Colonic mucosa (tissue), 4 donors: ENCODE data around the gene ARAF. TPM values are rescaled to one million over a fixed set of nuclear protein-coding genes. Genes with fewer than 3 reads are reported as not detected.
"Not testable (repeated sequence)": the region's sequence is repeated elsewhere in the genome, so short reads cannot be mapped to it uniquely, and the experiment has no call there.

Experiments
- DNase-seq: peaks from one replicate; pipeline ENCODE4 v3.0.0-alpha.2; 2020
- H3K27ac ChIP-seq: fragments of 200-600 bp; one replicate; pipeline ENCODE4 v1.8.0; 2021
- H3K27me3 ChIP-seq: fragments of 200-600 bp; one replicate; pipeline ENCODE4 v1.8.0; 2021
- H3K36me3 ChIP-seq: fragments of 200-600 bp; one replicate; pipeline ENCODE4 v1.8.0; 2021
- H3K4me1 ChIP-seq: fragments of 200-600 bp; one replicate; pipeline ENCODE4 v1.8.0; 2021; ENCODE audit warnings: mild to moderate bottlenecking
- H3K4me3 ChIP-seq: fragments of 200-600 bp; one replicate; pipeline ENCODE4 v1.8.0; 2021
- H3K9ac ChIP-seq, 2 donors: one replicate each; pipeline ENCODE4 v1.7.0; 2013; ENCODE audit warnings: control low read depth in 2 of 2, low read depth in 2 of 2, low read length in 2 of 2
- H3K9me3 ChIP-seq: fragments of 200-600 bp; one replicate; pipeline ENCODE4 v1.8.0; 2021
- CTCF ChIP-seq: fragments of 200-600 bp; IDR thresholded peaks from one replicate; pipeline ENCODE4 v1.8.0; 2022; ENCODE audit warnings: antibody characterized with exemption, mild to moderate bottlenecking
- intact Hi-C: fragments of 100-400 bp; cut with DNase I; formaldehyde crosslinking; loops from one replicate; pipeline ENCODE4 v1.14.1; 2022
- total RNA-seq, 2 donors: library from RNA; stranded (reverse); fragmentation: NEBNext Ultra II Directional in 1 of 2; extraction: Animal tissue kit (Norgen Biotek cat#: 25700) in 1 of 2; gene quantifications; one replicate each; pipeline ENCODE4 v1.2.1, GENCODE V29; 2021
- donor health status: healthy.
- donor health status: DM: no; HTN: no; CAD: no.
- donor health status: DM: no; HTN: no; CAD: no.

Gene ARAF
- total RNA-seq: 10 to 100 TPM; 94.8 to 95.2 TPM

- DNase-seq: peak; percentile 98
- Histone ChIP-seq H3K4me3 (peak within 1 kb of the TSS; percentile 41), H3K9me3 (no peaks in the 10 kb centered on the region), H3K36me3 (no peaks in the 10 kb centered on the region), H3K9ac (peak within 1 kb of the TSS; percentile 44 to 58), H3K27me3 (no peaks in the 10 kb centered on the region), H3K4me1 (no peaks in the 10 kb centered on the region), H3K27ac (peak within 1 kb of the TSS; percentile 86)
- no peak for TF ChIP-seq CTCF
- intact Hi-C loops: no loop called here
Observed at GRCh38 chrX:47560934-47561658, at the start of gene ARAF. Gene ARAF (plus strand): TSS chrX:47561205. CDS start chrX:47562968, 1,763 bp downstream.

DNA sequence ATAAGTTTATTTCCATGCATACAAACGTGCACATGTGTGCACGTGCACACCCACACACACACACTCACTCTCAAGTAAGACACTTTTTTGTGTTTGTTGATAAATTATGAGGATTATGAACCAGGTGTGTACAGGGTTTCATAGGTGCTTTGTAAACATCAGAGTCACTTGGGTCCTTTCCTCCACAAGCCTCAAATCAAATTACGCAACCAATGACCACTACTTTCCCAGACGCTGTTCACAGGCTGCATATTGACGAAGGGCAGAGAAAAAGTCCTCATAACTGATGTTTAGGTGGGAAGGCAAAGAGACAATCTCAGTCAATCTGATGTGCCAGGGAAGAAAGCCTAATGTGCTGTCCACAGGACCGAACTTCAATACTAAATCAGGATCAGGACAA lies 48.6 kb upstream of the ARAF start:
- H3K9me3 ChIP-seq, H3K36me3 ChIP-seq, H3K27ac ChIP-seq, intact Hi-C loops, H3K27me3 ChIP-seq, H3K4me1 ChIP-seq, DNase-seq, H3K9ac ChIP-seq, H3K4me3 ChIP-seq: not testable (repeated sequence)

DNA sequence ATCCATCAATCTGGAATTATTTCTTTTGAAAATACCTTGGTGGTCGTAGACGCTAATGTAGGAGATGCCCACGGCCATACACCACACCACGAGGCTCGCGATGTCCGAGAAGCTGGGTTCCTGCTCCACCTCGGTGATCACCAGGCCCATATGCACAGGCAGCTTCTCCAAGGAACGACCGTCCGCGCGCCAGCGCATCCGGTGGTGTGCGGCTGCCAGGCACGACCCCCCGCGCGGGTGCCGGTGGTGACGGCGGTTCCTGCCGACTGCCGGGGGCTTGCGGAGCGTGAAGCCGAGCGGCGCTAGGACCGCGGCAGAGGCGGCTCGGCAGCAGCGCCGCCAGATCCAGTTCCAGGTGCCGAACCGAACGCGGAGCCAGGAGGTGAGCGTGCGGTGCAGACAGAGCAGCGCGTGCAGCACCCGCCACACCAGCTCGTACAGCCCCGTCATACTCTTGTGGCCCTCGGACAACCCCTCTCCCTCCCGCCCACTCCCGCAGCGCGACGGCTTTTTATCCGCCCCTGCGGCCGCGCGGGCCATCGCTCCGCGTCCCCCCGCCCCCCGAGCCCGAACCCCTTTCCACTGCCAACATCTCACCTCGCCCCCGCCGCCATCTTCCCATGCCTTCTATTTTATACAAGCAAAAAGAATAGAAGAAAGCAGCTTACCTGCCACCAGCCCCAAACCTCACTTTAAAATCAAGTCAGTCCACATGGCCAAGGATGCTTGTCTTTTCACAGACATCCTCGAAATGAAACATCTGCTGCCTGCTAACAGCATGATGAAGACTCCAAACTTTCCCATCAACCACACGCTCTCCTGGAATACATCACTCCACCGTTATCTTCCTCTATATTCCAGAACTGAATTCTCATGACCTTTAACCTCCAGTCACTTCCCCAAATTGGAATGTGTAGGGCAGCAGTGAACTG lies 47.7 kb upstream of the ARAF start:
- H3K4me1 ChIP-seq, H3K27ac ChIP-seq, H3K9ac ChIP-seq, H3K9me3 ChIP-seq, intact Hi-C loops, DNase-seq, H3K27me3 ChIP-seq, H3K36me3 ChIP-seq: not testable (repeated sequence)
- H3K4me3 ChIP-seq: peak overlapping the region; percentile 11

DNA sequence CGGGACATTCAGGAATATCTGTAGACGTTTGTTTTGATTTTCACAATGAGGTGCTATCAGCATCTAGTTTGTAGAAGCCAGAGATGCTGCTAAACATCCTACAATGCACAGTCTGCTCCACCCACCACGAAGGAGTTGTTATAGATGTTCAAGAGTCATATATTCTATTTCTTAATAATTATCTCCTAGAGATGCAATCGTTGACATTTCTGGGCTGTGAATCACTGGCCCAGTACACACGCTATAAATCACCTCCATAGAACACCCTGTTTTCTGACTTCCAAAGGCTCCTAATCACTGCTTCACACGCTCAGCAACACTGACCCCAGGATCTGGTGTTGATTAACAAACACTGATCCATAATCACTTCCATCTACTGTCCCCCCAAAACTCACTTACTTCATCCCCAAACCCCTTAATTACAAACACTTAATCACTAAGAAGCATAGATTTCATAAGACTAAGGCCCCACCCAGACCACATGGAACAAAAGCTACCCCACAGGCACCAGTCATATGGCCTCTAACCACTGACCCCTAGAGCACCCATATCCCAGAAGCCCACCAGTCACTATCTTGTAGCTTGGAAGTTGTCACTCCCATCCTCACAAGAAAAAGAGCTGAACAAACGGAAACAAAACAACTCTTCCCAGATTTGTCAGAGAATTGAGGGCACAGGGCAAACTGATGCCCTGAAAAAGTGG lies 46.3 kb upstream of the ARAF start:
- H3K9me3 ChIP-seq: no peaks in the 10 kb centered on the region
- no peaks in the 10 kb centered on the region for H3K27me3 ChIP-seq
- TF ChIP-seq CTCF: no peak
- no peak overlapping the region for H3K4me3 ChIP-seq
- intact Hi-C loops: no loop called here
- H3K27ac ChIP-seq: no peak overlapping the region
- H3K36me3 ChIP-seq: no peaks in the 10 kb centered on the region
- DNase-seq: no peak
- no peaks in the 10 kb centered on the region for H3K4me1 ChIP-seq
- no peak overlapping the region for H3K9ac ChIP-seq

DNA sequence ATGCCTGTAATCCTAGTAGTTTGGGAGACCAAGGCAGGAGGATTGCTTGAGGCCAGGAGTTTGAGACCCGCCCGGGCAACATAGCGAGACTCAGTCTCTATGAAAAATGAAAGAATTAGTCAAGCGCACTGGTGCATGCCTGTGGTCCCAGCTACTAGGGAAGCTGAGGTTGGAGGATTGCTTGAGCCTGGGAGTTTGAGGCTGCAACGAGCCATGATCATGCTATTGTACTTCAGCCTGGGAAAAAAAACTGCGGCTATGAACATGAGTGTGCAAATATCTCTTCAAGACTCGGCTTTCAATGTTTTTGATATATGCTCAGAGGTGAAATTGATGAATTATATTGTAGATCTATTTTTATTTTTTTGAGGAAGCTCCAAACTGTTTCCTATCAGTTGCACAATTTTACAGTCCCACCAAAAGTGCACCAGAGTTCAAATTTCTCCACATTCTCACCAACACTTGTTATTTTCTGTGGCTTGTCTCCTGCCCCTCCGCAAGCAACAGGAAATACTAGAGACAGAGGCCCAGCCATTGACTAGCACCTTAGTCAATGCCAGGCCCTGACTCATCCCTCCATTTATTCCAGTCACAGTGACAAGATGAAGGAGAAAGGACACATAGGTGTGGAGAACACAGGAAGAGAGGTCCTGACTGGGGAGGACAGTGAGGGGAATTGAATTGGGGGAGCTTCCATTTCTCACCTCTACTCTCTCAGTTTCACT lies 44.9 kb upstream of the ARAF start:
- Histone ChIP-seq H3K4me1 (no peaks in the 10 kb centered on the region), H3K9ac (no peak overlapping the region), H3K9me3 (no peaks in the 10 kb centered on the region), H3K36me3 (no peaks in the 10 kb centered on the region), H3K4me3 (no peak overlapping the region), H3K27me3 (no peaks in the 10 kb centered on the region), H3K27ac (no peak overlapping the region)
- no peak for TF ChIP-seq CTCF
- intact Hi-C loops: no loop called here
- DNase-seq: no peak

DNA sequence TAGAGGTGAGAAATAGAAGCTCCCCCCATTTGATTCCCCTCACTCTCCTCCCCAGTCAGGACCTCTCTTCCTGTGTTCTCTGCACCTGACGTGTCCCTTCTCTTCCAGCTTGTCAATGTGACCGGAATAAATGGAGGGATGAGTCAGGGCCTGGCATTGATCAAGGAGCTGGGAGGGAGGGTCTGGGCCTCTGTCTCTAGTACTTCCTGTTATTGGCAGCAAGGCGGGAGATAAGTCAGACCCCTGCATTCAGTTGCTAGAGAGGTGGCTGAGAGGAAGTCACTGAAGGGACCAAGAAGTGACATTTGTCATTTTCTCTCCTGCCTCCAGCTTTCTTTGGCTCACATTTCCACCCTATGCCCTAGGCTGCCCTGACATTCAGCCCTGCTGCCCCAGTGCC lies 42.9 kb upstream of the ARAF start:
- H3K27me3 ChIP-seq: no peaks in the 10 kb centered on the region
- DNase-seq: no peak
- no peaks in the 10 kb centered on the region for H3K36me3 ChIP-seq
- intact Hi-C loops: no loop called here
- H3K27ac ChIP-seq: no peak overlapping the region
- H3K4me1 ChIP-seq: no peaks in the 10 kb centered on the region
- H3K9ac ChIP-seq: no peak overlapping the region
- no peak overlapping the region for H3K4me3 ChIP-seq
- no peaks in the 10 kb centered on the region for H3K9me3 ChIP-seq
- TF ChIP-seq CTCF: no peak
